ENCODE data around the gene B9D1.

DNA sequence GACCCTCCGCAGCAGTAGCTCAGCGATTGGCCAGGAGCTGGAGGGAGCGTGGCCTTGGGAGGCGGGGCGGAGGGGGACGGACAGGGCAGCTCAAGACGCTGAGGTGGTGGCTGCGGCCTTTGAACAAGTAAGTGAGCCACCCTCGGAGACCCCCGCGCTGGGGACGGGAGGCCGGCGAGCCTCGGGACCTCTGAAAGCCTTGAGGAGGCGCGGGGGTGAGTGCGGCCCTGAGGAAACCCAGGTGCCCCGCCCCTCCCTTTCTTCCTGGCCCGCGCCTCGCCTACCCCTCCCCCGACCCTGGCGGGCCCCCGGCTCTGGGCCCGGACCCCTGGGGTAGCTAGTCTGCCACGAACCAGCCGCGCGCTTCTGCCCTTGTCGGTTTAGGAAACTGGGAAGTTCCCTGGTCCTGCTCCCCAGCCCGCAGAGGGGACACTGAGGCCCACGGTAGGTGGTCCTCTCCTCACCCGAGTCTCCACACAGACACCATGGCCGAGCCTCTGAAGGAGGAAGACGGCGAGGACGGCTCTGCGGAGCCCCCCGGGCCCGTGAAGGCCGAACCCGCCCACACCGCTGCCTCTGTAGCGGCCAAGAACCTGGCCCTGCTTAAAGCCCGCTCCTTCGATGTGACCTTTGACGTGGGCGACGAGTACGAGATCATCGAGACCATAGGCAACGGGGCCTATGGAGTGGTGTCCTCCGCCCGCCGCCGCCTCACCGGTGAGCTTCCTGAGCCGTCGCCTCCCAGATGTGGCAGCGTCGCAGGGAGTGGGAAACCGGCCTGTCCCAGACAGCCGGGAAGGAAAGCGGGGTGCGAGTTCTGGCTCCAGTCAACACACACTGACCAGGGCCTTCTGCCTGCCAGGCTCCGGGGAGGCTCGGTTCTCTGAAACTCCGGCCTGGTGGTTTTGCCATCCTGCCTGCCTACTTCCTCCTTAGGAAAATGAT, 16.2 kb upstream of the B9D1 start, which contains the start of gene MAPK7:
- TF ChIP-seq, protein P1, sequence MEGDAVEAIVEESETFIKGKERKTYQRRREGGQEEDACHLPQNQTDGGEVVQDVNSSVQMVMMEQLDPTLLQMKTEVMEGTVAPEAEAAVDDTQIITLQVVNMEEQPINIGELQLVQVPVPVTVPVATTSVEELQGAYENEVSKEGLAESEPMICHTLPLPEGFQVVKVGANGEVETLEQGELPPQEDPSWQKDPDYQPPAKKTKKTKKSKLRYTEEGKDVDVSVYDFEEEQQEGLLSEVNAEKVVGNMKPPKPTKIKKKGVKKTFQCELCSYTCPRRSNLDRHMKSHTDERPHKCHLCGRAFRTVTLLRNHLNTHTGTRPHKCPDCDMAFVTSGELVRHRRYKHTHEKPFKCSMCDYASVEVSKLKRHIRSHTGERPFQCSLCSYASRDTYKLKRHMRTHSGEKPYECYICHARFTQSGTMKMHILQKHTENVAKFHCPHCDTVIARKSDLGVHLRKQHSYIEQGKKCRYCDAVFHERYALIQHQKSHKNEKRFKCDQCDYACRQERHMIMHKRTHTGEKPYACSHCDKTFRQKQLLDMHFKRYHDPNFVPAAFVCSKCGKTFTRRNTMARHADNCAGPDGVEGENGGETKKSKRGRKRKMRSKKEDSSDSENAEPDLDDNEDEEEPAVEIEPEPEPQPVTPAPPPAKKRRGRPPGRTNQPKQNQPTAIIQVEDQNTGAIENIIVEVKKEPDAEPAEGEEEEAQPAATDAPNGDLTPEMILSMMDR (IDR thresholded peaks at IDR 0.05): no peak
- peak in 1 of 2 donors; percentile 58 for TF ChIP-seq POLR2A (IDR thresholded peaks at IDR 0.05)

Data from uterus (tissue), 2 donors.